ENCODE measurements around the gene ETS2. TPM values are rescaled to one million over a fixed set of nuclear protein-coding genes. Genes with fewer than 3 reads are reported as not detected.

Gene ETS2
- total RNA-seq, 1 experiment from 2014 or later, result 20.4 TPM

DNA sequence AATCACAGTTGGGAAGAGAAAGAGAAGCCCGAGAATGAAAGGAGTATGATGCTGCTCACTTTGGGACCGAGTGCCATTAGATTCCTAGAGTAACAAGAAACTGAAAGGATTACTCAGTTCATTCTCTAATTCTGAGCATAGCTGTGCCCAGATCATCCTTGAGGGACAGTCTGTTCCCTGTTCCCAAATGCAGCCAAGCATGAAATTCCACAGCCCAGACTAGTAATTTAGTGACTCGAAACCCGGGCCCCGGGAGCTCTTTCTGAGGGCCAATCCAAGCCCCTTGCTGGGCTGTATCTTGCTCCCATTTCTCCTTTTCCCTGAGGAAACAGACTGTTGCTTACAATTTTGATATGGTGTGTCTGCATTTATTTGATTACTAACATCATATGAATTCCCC is 30.0 kb upstream of the ETS2 start:
- H3K27me3 Mint-ChIP-seq (ENCODE audit: insufficient read depth, unreplicated experiment), result no peaks in the 10 kb centered on the region
- CTCF ChIA-PET, result interaction anchor here (1.0 kb wide), 1 partner anchor 12 kb away, joined by 3 read pairs; no protein-coding TSS in a partner anchor

DNA sequence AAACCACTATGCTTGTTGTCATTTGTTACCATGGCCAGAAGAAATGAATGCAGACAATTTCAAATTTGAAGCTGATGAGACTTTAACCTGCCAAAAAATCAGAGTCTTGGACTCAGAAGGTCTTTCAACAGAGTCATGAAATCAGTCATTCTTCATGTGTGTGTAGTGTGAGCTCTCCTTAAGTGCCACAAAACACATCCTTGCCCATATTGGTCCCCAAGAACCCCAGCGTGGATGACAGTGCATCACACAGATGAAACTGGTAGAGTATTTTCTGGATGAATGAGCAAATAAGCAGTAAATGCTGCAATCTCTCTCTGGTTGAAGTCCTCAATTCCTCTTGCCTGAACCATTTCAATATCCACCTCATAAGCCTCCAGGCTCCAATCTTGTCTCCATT is 28.7 kb upstream of the ETS2 start:
- TF ChIP-seq, protein P1, sequence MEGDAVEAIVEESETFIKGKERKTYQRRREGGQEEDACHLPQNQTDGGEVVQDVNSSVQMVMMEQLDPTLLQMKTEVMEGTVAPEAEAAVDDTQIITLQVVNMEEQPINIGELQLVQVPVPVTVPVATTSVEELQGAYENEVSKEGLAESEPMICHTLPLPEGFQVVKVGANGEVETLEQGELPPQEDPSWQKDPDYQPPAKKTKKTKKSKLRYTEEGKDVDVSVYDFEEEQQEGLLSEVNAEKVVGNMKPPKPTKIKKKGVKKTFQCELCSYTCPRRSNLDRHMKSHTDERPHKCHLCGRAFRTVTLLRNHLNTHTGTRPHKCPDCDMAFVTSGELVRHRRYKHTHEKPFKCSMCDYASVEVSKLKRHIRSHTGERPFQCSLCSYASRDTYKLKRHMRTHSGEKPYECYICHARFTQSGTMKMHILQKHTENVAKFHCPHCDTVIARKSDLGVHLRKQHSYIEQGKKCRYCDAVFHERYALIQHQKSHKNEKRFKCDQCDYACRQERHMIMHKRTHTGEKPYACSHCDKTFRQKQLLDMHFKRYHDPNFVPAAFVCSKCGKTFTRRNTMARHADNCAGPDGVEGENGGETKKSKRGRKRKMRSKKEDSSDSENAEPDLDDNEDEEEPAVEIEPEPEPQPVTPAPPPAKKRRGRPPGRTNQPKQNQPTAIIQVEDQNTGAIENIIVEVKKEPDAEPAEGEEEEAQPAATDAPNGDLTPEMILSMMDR (IDR thresholded peaks at IDR 0.05; ENCODE audit: insufficient read depth in 1 of 2, low read depth in 1 of 2, low read length in 1 of 2, severe bottlenecking in 1 of 2, unreplicated experiment in 1 of 2), result no peak
- H3K4me1 ChIP-seq, result peaks cover 17% of the 10 kb centered on the region
- H3K4me3 Mint-ChIP-seq (ENCODE audit: unreplicated experiment), result no peak overlapping the region
- no peak overlapping the region for H3K4me3 ChIP-seq (ENCODE audit: low read depth, low read length)
- DNase-seq, result no peak
- BruUV-seq (replicated peaks), result no TSS peak
- H3K9me3 ChIP-seq, result peaks cover 13% of the 10 kb centered on the region; the same call in 1 of the 2 replicates
- H3K27me3 Mint-ChIP-seq (ENCODE audit: insufficient read depth, unreplicated experiment), result no peaks in the 10 kb centered on the region
- no peak overlapping the region for H3K27ac Mint-ChIP-seq (ENCODE audit: unreplicated experiment)
- H3K27me3 ChIP-seq (replicated peaks; ENCODE audit: control insufficient read depth, insufficient read depth, low read length), result no peaks in the 10 kb centered on the region
- H3K9me3 Mint-ChIP-seq (ENCODE audit: unreplicated experiment), result peaks cover 17% of the 10 kb centered on the region
- ChIA-PET CTCF (no interaction called here), POLR2A (no interaction called here)
- peaks cover 9% of the 10 kb centered on the region for H3K4me1 Mint-ChIP-seq (ENCODE audit: low read depth, unreplicated experiment)
- intact Hi-C loops (cut with micrococcal nuclease; ENCODE audit: unreplicated experiment), result no loop called here
- peaks cover 4% of the 10 kb centered on the region for H3K36me3 Mint-ChIP-seq (ENCODE audit: insufficient read depth, unreplicated experiment)
- no peaks in the 10 kb centered on the region for H3K36me3 ChIP-seq (ENCODE audit: control insufficient read depth, insufficient read depth, low read length)

More for the DNA sequence above, 30.0 kb upstream of the ETS2 start:
- Histone ChIP-seq H3K4me1 (peaks cover 27% of the 10 kb centered on the region), H3K36me3 (ENCODE audit: control insufficient read depth, insufficient read depth, low read length) (no peaks in the 10 kb centered on the region), H3K4me3 (ENCODE audit: low read depth, low read length) (no peak overlapping the region), H3K9me3 (peaks cover 13% of the 10 kb centered on the region; the same call in 1 of the 2 replicates), H3K27me3 (replicated peaks; ENCODE audit: control insufficient read depth, insufficient read depth, low read length) (no peaks in the 10 kb centered on the region)
- intact Hi-C loops (cut with micrococcal nuclease; ENCODE audit: unreplicated experiment), result no loop called here
- Mint-ChIP-seq H3K4me3 (ENCODE audit: unreplicated experiment) (no peak overlapping the region), H3K36me3 (ENCODE audit: insufficient read depth, unreplicated experiment) (no peaks in the 10 kb centered on the region), H3K27ac (ENCODE audit: unreplicated experiment) (no peak overlapping the region), H3K4me1 (ENCODE audit: low read depth, unreplicated experiment) (peaks cover 20% of the 10 kb centered on the region), H3K9me3 (ENCODE audit: unreplicated experiment) (peaks cover 9% of the 10 kb centered on the region)
- TF ChIP-seq, protein P1 (IDR thresholded peaks at IDR 0.05; ENCODE audit: insufficient read depth in 1 of 2, low read depth in 1 of 2, low read length in 1 of 2, severe bottlenecking in 1 of 2, unreplicated experiment in 1 of 2), result no peak
- DNase-seq, result no peak
- BruUV-seq (replicated peaks), result no TSS peak
- POLR2A ChIA-PET, result no interaction called here

DNA sequence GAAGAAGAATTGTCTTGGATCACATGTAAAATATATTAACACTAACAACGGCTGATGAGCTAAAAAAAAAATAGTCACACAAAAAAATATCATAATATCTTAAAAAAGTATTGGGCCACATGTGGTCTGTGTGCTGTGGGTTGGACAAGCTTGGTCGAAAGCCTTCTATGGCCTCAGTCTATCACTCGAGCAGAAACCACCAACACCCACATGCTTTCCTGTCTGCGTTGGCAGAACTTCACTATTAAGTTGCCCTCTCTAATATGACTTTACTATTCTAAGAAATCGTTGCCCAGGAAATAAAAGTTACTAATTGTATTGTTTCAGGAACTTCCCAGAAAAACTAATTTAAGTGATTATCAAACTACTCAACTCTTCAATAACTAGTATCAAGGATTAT is 28.2 kb upstream of the ETS2 start:
- no peak overlapping the region for H3K27ac Mint-ChIP-seq (ENCODE audit: unreplicated experiment)

More for the DNA sequence above, 28.2 kb upstream of the ETS2 start:
- no peaks in the 10 kb centered on the region for H3K27me3 Mint-ChIP-seq (ENCODE audit: insufficient read depth, unreplicated experiment)
- Histone ChIP-seq H3K9me3 (peaks cover 17% of the 10 kb centered on the region; the same call in 1 of the 2 replicates), H3K36me3 (ENCODE audit: control insufficient read depth, insufficient read depth, low read length) (no peaks in the 10 kb centered on the region), H3K4me1 (peaks cover 12% of the 10 kb centered on the region), H3K4me3 (ENCODE audit: low read depth, low read length) (no peak overlapping the region), H3K27me3 (replicated peaks; ENCODE audit: control insufficient read depth, insufficient read depth, low read length) (no peaks in the 10 kb centered on the region)
- TF ChIP-seq, protein P1 (IDR thresholded peaks at IDR 0.05; ENCODE audit: insufficient read depth in 1 of 2, low read depth in 1 of 2, low read length in 1 of 2, severe bottlenecking in 1 of 2, unreplicated experiment in 1 of 2), result no peak
- ChIA-PET POLR2A (no interaction called here), CTCF (no interaction called here)
- H3K4me1 Mint-ChIP-seq (ENCODE audit: low read depth, unreplicated experiment), result peaks cover 7% of the 10 kb centered on the region
- H3K36me3 Mint-ChIP-seq (ENCODE audit: insufficient read depth, unreplicated experiment), result peaks cover 4% of the 10 kb centered on the region
- peaks cover 22% of the 10 kb centered on the region for H3K9me3 Mint-ChIP-seq (ENCODE audit: unreplicated experiment)
- intact Hi-C loops (cut with micrococcal nuclease; ENCODE audit: unreplicated experiment), result no loop called here
- no peak overlapping the region for H3K4me3 Mint-ChIP-seq (ENCODE audit: unreplicated experiment)
- no peak for DNase-seq
- BruUV-seq (replicated peaks), result no TSS peak

Data from Caco-2 (cell line).